Gastrocnemius medialis (tissue), 4 donors: ENCODE measurements around the gene OLFM4. TPM values are rescaled to one million over a fixed set of nuclear protein-coding genes. Genes with fewer than 3 reads are reported as not detected.

ENCODE experiments used
- ATAC-seq, 2 donors: fragments of 150-250 bp; one replicate each; pipeline ENCODE4 v1.9.1; 2016
- DNase-seq, 2 donors: peaks; one replicate each; pipeline ENCODE4 v3.0.0-alpha.2; 2019
- H3K27ac ChIP-seq, 4 donors: fragments of 200-600 bp; sonication (generic); 1 replicate in 1 of 4; 2 replicates in 3 of 4; pipeline ENCODE4 v1.5.1; 2016 to 2018; ENCODE audit warnings: mild to moderate bottlenecking in 2 of 4, moderate library complexity in 1 of 4
- H3K27me3 ChIP-seq, 3 donors: fragments of 200-600 bp; sonication (generic) in 2 of 3; 1 replicate in 1 of 3; 2 replicates in 2 of 3; pipeline versions ENCODE4 v1.5.1 to v1.6.0; 2016 to 2019; ENCODE audit warnings: mild to moderate bottlenecking in 1 of 3, moderate library complexity in 1 of 3
- H3K36me3 ChIP-seq, 2 donors: fragments of 200-600 bp; sonication (generic) in 1 of 2; one replicate each; pipeline ENCODE4 v1.5.1; 2017 to 2018
- H3K4me1 ChIP-seq, 2 donors: fragments of 200-600 bp; sonication (generic) in 1 of 2; one replicate each; pipeline ENCODE4 v1.5.1; 2016 to 2017; ENCODE audit warnings: mild to moderate bottlenecking in 2 of 2
- H3K4me3 ChIP-seq, 4 donors: fragments of 200-600 bp; sonication (generic) in 3 of 4; 1 replicate in 1 of 4; 2 replicates in 3 of 4; pipeline ENCODE4 v1.5.1; 2016 to 2019; ENCODE audit warnings: mild to moderate bottlenecking in 2 of 4
- H3K9me3 ChIP-seq, 3 donors: fragments of 200-600 bp; sonication (generic) in 2 of 3; 1 replicate in 1 of 3; 2 replicates in 2 of 3; pipeline ENCODE4 v1.5.1; 2016 to 2019
- POLR2A ChIP-seq, 2 donors: fragments of 450-650 bp; IDR thresholded peaks; one replicate each; pipeline ENCODE4 v1.6.1; 2017; ENCODE audit warnings: antibody characterized with exemption in 2 of 2, mild to moderate bottlenecking in 2 of 2, moderate library complexity in 2 of 2
- in situ Hi-C, 4 donors: fragments of 200-750 bp; cut with MboI; loops; one replicate each; pipeline versions ENCODE4 v1.15.0 to v1.8.0; 2017; ENCODE audit warnings: low sequenced_read_pairs in 4 of 4
- intact Hi-C: fragments of 100-400 bp; cut with DNase I; formaldehyde crosslinking; loops from one replicate; pipeline ENCODE4 v1.15.1; 2023; ENCODE audit warnings: low total_unique reads
- total RNA-seq, 4 donors: library from RNA; depleted of rRNA; stranded (reverse); fragments of >200 nt; gene quantifications; one replicate each; pipeline versions ENCODE4 v1.1.0 to v1.2.3, GENCODE V29; 2016
- TF ChIP-seq, protein P1 (sequence below), 5 experiments: fragments of 450-650 bp in 3 of 5; fragments of 200-600 bp in 2 of 5; sonication (generic) in 2 of 5; IDR thresholded peaks in 4 of 5; conservative IDR thresholded peaks in 1 of 5; 1 replicate in 4 of 5; 2 replicates in 1 of 5; pipeline ENCODE4 v1.5.1; 2016 to 2019; ENCODE audit warnings: antibody characterized with exemption in 5 of 5, mild to moderate bottlenecking in 3 of 5, moderate library complexity in 3 of 5

OLFM4 gene
- total RNA-seq, 4 donors from 2014 or later, result 0.07 to 1.6 (median 0.85) TPM

DNA sequence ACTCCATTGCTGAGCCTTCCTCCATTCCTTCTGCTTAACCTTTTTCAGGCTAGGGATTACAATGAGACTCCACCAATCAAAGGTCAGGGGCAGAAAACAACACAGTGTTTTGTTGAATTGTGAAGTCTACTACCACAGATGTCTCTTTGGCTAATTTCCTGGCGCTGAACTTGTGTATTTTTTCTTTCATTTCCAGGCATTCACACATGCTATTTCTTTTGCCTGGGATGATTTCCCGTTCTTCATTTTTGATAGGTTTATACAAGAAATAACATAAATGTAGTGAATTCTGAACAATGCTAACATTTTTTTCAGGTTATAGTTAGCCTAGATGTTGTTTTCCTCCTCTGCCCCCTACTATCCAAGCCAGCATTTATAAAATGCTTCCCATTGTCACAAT is 64.3 kb downstream of the OLFM4 start:
- no peak overlapping the region for H3K27ac ChIP-seq
- DNase-seq (no peak), ATAC-seq (no peak)
- no peak overlapping the region for H3K4me3 ChIP-seq
- H3K4me1 ChIP-seq, result no peaks in the 10 kb centered on the region
- intact Hi-C loops (no loop called here), in situ Hi-C loops (no loop called here)
- no peaks in the 10 kb centered on the region for H3K9me3 ChIP-seq
- TF ChIP-seq, protein P1, sequence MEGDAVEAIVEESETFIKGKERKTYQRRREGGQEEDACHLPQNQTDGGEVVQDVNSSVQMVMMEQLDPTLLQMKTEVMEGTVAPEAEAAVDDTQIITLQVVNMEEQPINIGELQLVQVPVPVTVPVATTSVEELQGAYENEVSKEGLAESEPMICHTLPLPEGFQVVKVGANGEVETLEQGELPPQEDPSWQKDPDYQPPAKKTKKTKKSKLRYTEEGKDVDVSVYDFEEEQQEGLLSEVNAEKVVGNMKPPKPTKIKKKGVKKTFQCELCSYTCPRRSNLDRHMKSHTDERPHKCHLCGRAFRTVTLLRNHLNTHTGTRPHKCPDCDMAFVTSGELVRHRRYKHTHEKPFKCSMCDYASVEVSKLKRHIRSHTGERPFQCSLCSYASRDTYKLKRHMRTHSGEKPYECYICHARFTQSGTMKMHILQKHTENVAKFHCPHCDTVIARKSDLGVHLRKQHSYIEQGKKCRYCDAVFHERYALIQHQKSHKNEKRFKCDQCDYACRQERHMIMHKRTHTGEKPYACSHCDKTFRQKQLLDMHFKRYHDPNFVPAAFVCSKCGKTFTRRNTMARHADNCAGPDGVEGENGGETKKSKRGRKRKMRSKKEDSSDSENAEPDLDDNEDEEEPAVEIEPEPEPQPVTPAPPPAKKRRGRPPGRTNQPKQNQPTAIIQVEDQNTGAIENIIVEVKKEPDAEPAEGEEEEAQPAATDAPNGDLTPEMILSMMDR (IDR thresholded peaks at IDR 0.05 in 4 of 5, conservative IDR thresholded peaks at IDR 0.05 in 1 of 5), result no peak
- no peak for TF ChIP-seq POLR2A (IDR thresholded peaks at IDR 0.05)
- H3K27me3 ChIP-seq, result no peaks in the 10 kb centered on the region
- no peaks in the 10 kb centered on the region for H3K36me3 ChIP-seq

DNA sequence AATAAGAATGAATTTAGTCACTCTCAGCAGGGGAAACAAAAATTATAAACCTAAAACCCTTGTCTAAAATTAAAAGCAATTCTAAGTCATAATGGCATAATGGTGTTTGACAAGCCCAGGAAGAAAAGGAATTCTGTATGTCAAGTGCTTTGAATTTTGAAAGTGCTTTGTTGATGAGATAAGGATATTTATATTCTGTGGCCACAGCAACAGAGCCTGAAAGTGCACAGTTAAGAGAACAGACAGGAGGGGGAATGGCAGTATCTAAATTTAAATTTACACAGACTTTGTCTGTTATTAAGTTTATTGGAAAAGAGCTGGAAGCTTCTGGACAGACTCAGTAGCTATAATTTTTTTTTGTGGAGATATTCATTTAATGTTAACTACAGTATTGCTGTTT is 69.8 kb downstream of the OLFM4 start:
- Histone ChIP-seq H3K36me3 (no peaks in the 10 kb centered on the region), H3K9me3 (no peaks in the 10 kb centered on the region), H3K4me3 (no peak overlapping the region), H3K27ac (no peak overlapping the region), H3K4me1 (no peaks in the 10 kb centered on the region), H3K27me3 (no peaks in the 10 kb centered on the region)
- no peak for DNase-seq
- TF ChIP-seq, protein P1 (IDR thresholded peaks at IDR 0.05 in 4 of 5, conservative IDR thresholded peaks at IDR 0.05 in 1 of 5), result no peak
- no peak for TF ChIP-seq POLR2A (IDR thresholded peaks at IDR 0.05)
- in situ Hi-C loops, result no loop called here
- no peak for ATAC-seq
- intact Hi-C loops, result no loop called here

DNA sequence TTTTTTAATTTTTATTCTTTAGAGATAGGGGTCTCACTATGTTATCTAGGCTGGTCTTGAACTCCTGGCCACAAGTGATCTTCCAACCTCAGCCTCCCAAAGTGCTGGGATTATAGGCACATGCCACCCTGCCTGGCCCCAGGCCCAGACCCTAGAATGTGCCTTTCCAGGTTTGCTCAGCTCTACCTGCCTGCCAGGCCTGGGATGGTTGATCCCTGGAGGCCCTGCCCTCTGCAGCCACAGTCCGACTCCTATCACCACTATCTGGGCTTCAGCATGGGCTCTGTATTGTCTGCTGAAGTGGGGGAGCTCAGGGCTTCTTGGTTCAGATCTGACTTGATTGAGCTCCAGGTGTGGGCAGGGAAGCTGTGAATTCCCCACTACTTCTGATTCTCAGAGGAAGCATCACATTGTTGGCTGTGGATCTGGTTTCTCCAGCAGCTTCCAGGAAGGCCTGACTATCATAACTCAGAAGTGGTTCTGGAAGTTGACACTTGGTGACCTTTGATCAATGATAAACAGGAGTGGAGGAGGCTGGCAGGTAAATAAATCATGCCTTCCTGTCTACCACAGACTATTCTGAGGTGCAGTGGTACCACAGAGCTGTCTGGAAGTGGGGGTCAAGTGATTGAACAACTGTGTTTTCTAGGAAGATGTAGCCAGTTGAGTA is 71.9 kb downstream of the OLFM4 start:
- Histone ChIP-seq H3K36me3 (no peaks in the 10 kb centered on the region), H3K27ac (no peak overlapping the region), H3K27me3 (no peaks in the 10 kb centered on the region), H3K4me3 (no peak overlapping the region), H3K9me3 (no peaks in the 10 kb centered on the region), H3K4me1 (no peaks in the 10 kb centered on the region)
- no peak for ATAC-seq
- in situ Hi-C loops (no loop called here), intact Hi-C loops (no loop called here)
- DNase-seq, result no peak
- TF ChIP-seq, protein P1 (IDR thresholded peaks at IDR 0.05 in 4 of 5, conservative IDR thresholded peaks at IDR 0.05 in 1 of 5), result no peak
- TF ChIP-seq POLR2A (IDR thresholded peaks at IDR 0.05), result no peak

Other genes with a start within 250 kb of the OLFM4 start
- gene PCDH8, start 180.2 kb upstream of the OLFM4 start, total RNA-seq, result under 1 TPM in 1 of 4 donors, not detected in 3; 0.39 TPM